Testis (tissue), 3 donors: ENCODE measurements around the gene CLDN3. TPM values are rescaled to one million over a fixed set of nuclear protein-coding genes. Genes with fewer than 3 reads are reported as not detected.

Source experiments
- DNase-seq: peaks from one replicate; pipeline ENCODE4 v3.0.0-alpha.2; 2019
- H3K27ac ChIP-seq, 2 donors: fragments of 200-600 bp; sonication (generic); one replicate each; pipeline ENCODE4 v1.5.1; 2019
- H3K27me3 ChIP-seq: fragments of 200-600 bp; sonication (generic); one replicate; pipeline ENCODE4 v1.5.1; 2019
- H3K36me3 ChIP-seq: fragments of 200-600 bp; sonication (generic); one replicate; pipeline ENCODE4 v1.5.1; 2017; ENCODE audit warnings: low read depth; ENCODE audit errors: missing control alignments
- H3K4me1 ChIP-seq: fragments of 200-600 bp; sonication (generic); one replicate; pipeline ENCODE4 v1.5.1; 2019
- H3K4me3 ChIP-seq, 2 donors: fragments of 200-600 bp; sonication (generic); one replicate each; pipeline ENCODE4 v1.5.1; 2017 to 2019
- H3K9me3 ChIP-seq: fragments of 200-600 bp; sonication (generic); one replicate; pipeline ENCODE4 v1.5.1; 2017
- POLR2A ChIP-seq: fragments of 450-650 bp; IDR thresholded peaks from one replicate; pipeline ENCODE4 v1.6.1; 2017; ENCODE audit warnings: antibody characterized with exemption, mild to moderate bottlenecking, moderate library complexity
- WGBS, 2 donors: methylation state at CpG; one replicate each; pipeline ENCODE4 v1.1.5; 2018; 5-methylcytosine and 5-hydroxymethylcytosine counted together
- intact Hi-C: fragments of 100-400 bp; cut with DNase I; formaldehyde crosslinking; loops from one replicate; pipeline ENCODE4 v1.15.1; 2023; ENCODE audit warnings: low total_unique reads
- polyA plus RNA-seq: library from polyadenylated mRNA; stranded (reverse); fragments of 350-450 nt; fragmentation: Illumina TruSeq; extraction: RNeasy Lipid Tissue Mini Kit (QIAGEN cat#74804); gene quantifications from one replicate; pipeline ENCODE4 v1.2.3, GENCODE V29; 2014; ENCODE audit warnings: low read depth, low replicate concordance; ENCODE audit not compliant: insufficient read depth
- total RNA-seq, 2 donors: library from RNA; depleted of rRNA; stranded (reverse); fragments of >200 nt; gene quantifications; one replicate each; pipeline ENCODE4 v1.2.3, GENCODE V29; 2016
- TF ChIP-seq, protein P1 (sequence below), 3 experiments: fragments of 450-650 bp in 2 of 3; fragments of 200-600 bp in 1 of 3; sonication (generic) in 1 of 3; IDR thresholded peaks; one replicate each; pipeline ENCODE4 v1.5.1; 2016 to 2019; ENCODE audit warnings: antibody characterized with exemption in 3 of 3, mild to moderate bottlenecking in 2 of 3, moderate library complexity in 1 of 3

The CLDN3 gene
- total and polyA plus RNA-seq, 3 donors from 2014 or later: 1.9 to 6.1 (median 5.1) TPM

GRCh38 chr7:73734619-73735527, 35.2 kb downstream of the CLDN3 start:
- Histone ChIP-seq H3K9me3 (no peaks in the 10 kb centered on the region), H3K27ac (peak overlapping the region in 1 of 2 donors; percentile 39), H3K4me3 (no peak overlapping the region), H3K27me3 (no peaks in the 10 kb centered on the region), H3K4me1 (peaks cover 10% of the 10 kb centered on the region), H3K36me3 (no peaks in the 10 kb centered on the region)
- 66 to 70% methylated on average over 11 to 16 of the region's 16 CpGs for WGBS, 2 donors
- DNase-seq: peak; percentile 89
- TF ChIP-seq POLR2A: no peak
- TF ChIP-seq, protein P1, sequence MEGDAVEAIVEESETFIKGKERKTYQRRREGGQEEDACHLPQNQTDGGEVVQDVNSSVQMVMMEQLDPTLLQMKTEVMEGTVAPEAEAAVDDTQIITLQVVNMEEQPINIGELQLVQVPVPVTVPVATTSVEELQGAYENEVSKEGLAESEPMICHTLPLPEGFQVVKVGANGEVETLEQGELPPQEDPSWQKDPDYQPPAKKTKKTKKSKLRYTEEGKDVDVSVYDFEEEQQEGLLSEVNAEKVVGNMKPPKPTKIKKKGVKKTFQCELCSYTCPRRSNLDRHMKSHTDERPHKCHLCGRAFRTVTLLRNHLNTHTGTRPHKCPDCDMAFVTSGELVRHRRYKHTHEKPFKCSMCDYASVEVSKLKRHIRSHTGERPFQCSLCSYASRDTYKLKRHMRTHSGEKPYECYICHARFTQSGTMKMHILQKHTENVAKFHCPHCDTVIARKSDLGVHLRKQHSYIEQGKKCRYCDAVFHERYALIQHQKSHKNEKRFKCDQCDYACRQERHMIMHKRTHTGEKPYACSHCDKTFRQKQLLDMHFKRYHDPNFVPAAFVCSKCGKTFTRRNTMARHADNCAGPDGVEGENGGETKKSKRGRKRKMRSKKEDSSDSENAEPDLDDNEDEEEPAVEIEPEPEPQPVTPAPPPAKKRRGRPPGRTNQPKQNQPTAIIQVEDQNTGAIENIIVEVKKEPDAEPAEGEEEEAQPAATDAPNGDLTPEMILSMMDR (IDR thresholded peaks at IDR 0.05): peak; percentile 65 to 71 (median 70)
- intact Hi-C loops: no loop called here

GRCh38 chr7:73732397-73732796, 37.7 kb downstream of the CLDN3 start:
- H3K9me3 ChIP-seq: no peaks in the 10 kb centered on the region
- H3K27me3 ChIP-seq: no peaks in the 10 kb centered on the region
- no peak for DNase-seq
- WGBS, 2 donors: 72 to 81% methylated on average over 2 of the region's 2 CpGs
- H3K4me3 ChIP-seq: no peak overlapping the region
- intact Hi-C loops: no loop called here
- H3K27ac ChIP-seq: no peak overlapping the region
- no peak for TF ChIP-seq POLR2A
- H3K36me3 ChIP-seq: no peaks in the 10 kb centered on the region
- peaks cover 1% of the 10 kb centered on the region for H3K4me1 ChIP-seq

DNA sequence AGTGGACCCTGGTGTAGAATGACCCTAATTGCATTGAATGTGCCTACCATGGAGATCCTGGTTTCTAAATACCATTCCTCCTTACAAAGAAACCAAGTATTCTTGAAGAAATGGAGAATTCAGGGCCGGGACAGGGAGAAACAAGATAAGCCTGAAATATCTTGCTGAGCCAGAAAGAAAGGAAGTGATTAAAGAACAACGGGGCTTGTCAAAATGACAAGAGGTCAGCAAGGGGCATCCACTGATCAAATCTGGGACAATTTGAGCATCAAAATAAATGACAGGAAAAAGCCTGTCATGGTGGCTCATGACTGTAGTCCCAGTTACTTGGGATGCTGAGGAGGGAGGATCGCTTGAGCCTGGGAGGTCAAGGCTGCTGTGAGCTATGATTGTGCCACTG, 39.6 kb downstream of the CLDN3 start:
- H3K27me3 ChIP-seq: no peaks in the 10 kb centered on the region
- H3K4me1 ChIP-seq: no peaks in the 10 kb centered on the region
- 39 to 51% methylated on average over 3 of the region's 3 CpGs for WGBS, 2 donors
- H3K27ac ChIP-seq: no peak overlapping the region
- H3K4me3 ChIP-seq: no peak overlapping the region
- H3K9me3 ChIP-seq: no peaks in the 10 kb centered on the region
- intact Hi-C loops: no loop called here
- no peak for TF ChIP-seq POLR2A
- TF ChIP-seq, protein P1 (IDR thresholded peaks at IDR 0.05): no peak
- DNase-seq: no peak
- H3K36me3 ChIP-seq: no peaks in the 10 kb centered on the region

DNA sequence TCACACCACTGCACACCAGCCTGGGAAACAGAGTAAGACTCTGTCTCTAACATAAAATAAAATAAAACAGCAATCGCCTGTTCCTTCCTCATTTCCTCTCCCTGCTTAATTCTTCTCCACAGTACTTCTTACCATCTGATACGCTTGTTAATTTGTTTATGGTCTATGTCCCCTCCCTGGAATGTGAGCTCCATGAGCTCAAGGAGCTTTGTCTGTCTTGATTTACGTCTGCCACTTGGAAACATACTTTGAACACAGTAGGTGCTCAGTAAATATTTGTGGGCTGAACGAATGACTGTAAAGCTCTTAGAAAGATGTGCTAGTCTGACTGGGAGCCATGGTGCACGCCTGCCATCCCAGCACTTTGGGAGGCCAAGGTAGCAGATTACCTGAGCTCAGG, 41.5 kb downstream of the CLDN3 start:
- intact Hi-C loops: loop anchor here (5.0 kb wide), 1 partner anchor 121 kb away; no protein-coding TSS in a partner anchor
- H3K27ac ChIP-seq: no peak overlapping the region
- H3K4me3 ChIP-seq: no peak overlapping the region
- H3K27me3 ChIP-seq: no peaks in the 10 kb centered on the region
- TF ChIP-seq POLR2A: no peak
- TF ChIP-seq, protein P1 (IDR thresholded peaks at IDR 0.05): no peak
- no peaks in the 10 kb centered on the region for H3K36me3 ChIP-seq
- no peak for DNase-seq
- WGBS, 2 donors: 70 to 72% methylated on average over 5 of the region's 5 CpGs
- H3K9me3 ChIP-seq: no peaks in the 10 kb centered on the region
- no peaks in the 10 kb centered on the region for H3K4me1 ChIP-seq

- Histone ChIP-seq H3K4me3 (no peak overlapping the region), H3K36me3 (no peaks in the 10 kb centered on the region), H3K9me3 (no peaks in the 10 kb centered on the region), H3K27me3 (no peaks in the 10 kb centered on the region), H3K4me1 (no peaks in the 10 kb centered on the region), H3K27ac (no peak overlapping the region)
- WGBS, 2 donors: 83 to 84% methylated on average over 3 of the region's 3 CpGs
- TF ChIP-seq, protein P1 (IDR thresholded peaks at IDR 0.05): no peak
- TF ChIP-seq POLR2A: no peak
- DNase-seq: no peak
- intact Hi-C loops: loop anchor here (5.0 kb wide), 1 partner anchor 121 kb away; no protein-coding TSS in a partner anchor
Observed at GRCh38 chr7:73727952-73728351, 42.1 kb downstream of the CLDN3 start.
